ENCODE measurements around the gene USP43. TPM values are rescaled to one million over a fixed set of nuclear protein-coding genes. Genes with fewer than 3 reads are reported as not detected.
"Not testable (repeated sequence)": the region's sequence is repeated elsewhere in the genome, so short reads cannot be mapped to it uniquely, and the experiment has no call there.

Gene USP43
- total RNA-seq, 4 donors from 2014 or later: 0.07 TPM; not detected in 3

GRCh38 chr17:9658593-9659211 lies 13.4 kb downstream of the USP43 start:
- no peak overlapping the region for H3K27ac ChIP-seq
- H3K4me1 ChIP-seq: no peaks in the 10 kb centered on the region
- TF ChIP-seq POLR2A (IDR thresholded peaks at IDR 0.05) (no peak), CTCF (IDR thresholded peaks at IDR 0.05 in 4 of 5, conservative IDR thresholded peaks at IDR 0.05 in 1 of 5) (no peak)
- no peaks in the 10 kb centered on the region for H3K36me3 ChIP-seq
- in situ Hi-C loops (cut with MboI; ENCODE audit: low sequenced_read_pairs in 4 of 4) (no loop called here), intact Hi-C loops (cut with DNase I; ENCODE audit: low total_unique reads) (no loop called here)
- DNase-seq (no peak), ATAC-seq (no peak)
- no peak overlapping the region for H3K4me3 ChIP-seq
- H3K9me3 ChIP-seq: no peaks in the 10 kb centered on the region
- no peaks in the 10 kb centered on the region for H3K27me3 ChIP-seq

- Histone ChIP-seq H3K36me3 (no peaks in the 10 kb centered on the region), H3K4me3 (no peak overlapping the region), H3K27ac (no peak overlapping the region), H3K9me3 (no peaks in the 10 kb centered on the region), H3K4me1 (no peaks in the 10 kb centered on the region), H3K27me3 (peaks cover 0 to 4% (median 0%) of the 10 kb centered on the region in 3 donors)
- TF ChIP-seq POLR2A (IDR thresholded peaks at IDR 0.05): no peak
- no peak for TF ChIP-seq CTCF (IDR thresholded peaks at IDR 0.05 in 4 of 5, conservative IDR thresholded peaks at IDR 0.05 in 1 of 5)
- intact Hi-C loops (cut with DNase I; ENCODE audit: low total_unique reads): no loop called here
- DNase-seq (no peak), ATAC-seq (no peak)
- in situ Hi-C loops (cut with MboI; ENCODE audit: low sequenced_read_pairs in 4 of 4): no loop called here
Observed at GRCh38 chr17:9661027-9661426, 15.7 kb downstream of the USP43 start.

GRCh38 chr17:9663511-9663910 lies 18.2 kb downstream of the USP43 start:
- H3K4me3 ChIP-seq; H3K36me3 ChIP-seq; in situ Hi-C loops (cut with MboI; ENCODE audit: low sequenced_read_pairs in 4 of 4); intact Hi-C loops (cut with DNase I; ENCODE audit: low total_unique reads); DNase-seq; ATAC-seq; H3K27me3 ChIP-seq; H3K4me1 ChIP-seq; H3K9me3 ChIP-seq; H3K27ac ChIP-seq: not testable (repeated sequence)

- TF ChIP-seq POLR2A (IDR thresholded peaks at IDR 0.05): no peak
- TF ChIP-seq CTCF (IDR thresholded peaks at IDR 0.05 in 4 of 5, conservative IDR thresholded peaks at IDR 0.05 in 1 of 5): no peak
- DNase-seq (no peak), ATAC-seq (no peak)
- intact Hi-C loops (cut with DNase I; ENCODE audit: low total_unique reads): no loop called here
- H3K36me3 ChIP-seq: no peaks in the 10 kb centered on the region
- H3K4me1 ChIP-seq: no peaks in the 10 kb centered on the region
- no peak overlapping the region for H3K27ac ChIP-seq
- H3K9me3 ChIP-seq: no peaks in the 10 kb centered on the region
- no peak overlapping the region for H3K4me3 ChIP-seq
- peaks cover 0 to 4% (median 3%) of the 10 kb centered on the region in 3 donors for H3K27me3 ChIP-seq
- in situ Hi-C loops (cut with MboI; ENCODE audit: low sequenced_read_pairs in 4 of 4): no loop called here
Observed at GRCh38 chr17:9666461-9667050, 21.2 kb downstream of the USP43 start.

- H3K27me3 ChIP-seq: peaks cover 0 to 4% (median 3%) of the 10 kb centered on the region in 3 donors
- in situ Hi-C loops (cut with MboI; ENCODE audit: low sequenced_read_pairs in 4 of 4): no loop called here
Observed at GRCh38 chr17:9668517-9668916, 23.2 kb downstream of the USP43 start.

More at GRCh38 chr17:9668517-9668916, 23.2 kb downstream of the USP43 start:
- Histone ChIP-seq H3K4me3 (no peak overlapping the region), H3K36me3 (no peaks in the 10 kb centered on the region), H3K9me3 (no peaks in the 10 kb centered on the region), H3K4me1 (no peaks in the 10 kb centered on the region), H3K27ac (no peak overlapping the region)
- TF ChIP-seq CTCF (IDR thresholded peaks at IDR 0.05 in 4 of 5, conservative IDR thresholded peaks at IDR 0.05 in 1 of 5): no peak
- no peak for TF ChIP-seq POLR2A (IDR thresholded peaks at IDR 0.05)
- no peak for ATAC-seq
- DNase-seq: no peak
- intact Hi-C loops (cut with DNase I; ENCODE audit: low total_unique reads): no loop called here
